ENCODE results near the gene SGMS1.

GRCh38 chr10:50437248-50437647 is 186.5 kb downstream of the SGMS1 start:
- TF ChIP-seq CTCF (IDR thresholded peaks at IDR 0.05) (no peak), EZH2 (IDR thresholded peaks at IDR 0.05; ENCODE audit: borderline replicate concordance, insufficient read depth, low read depth, low read length, poor library complexity, severe bottlenecking) (no peak)
